ENCODE measurements around the gene STX3. TPM values are rescaled to one million over a fixed set of nuclear protein-coding genes. Genes with fewer than 3 reads are reported as not detected.

Gene STX3
- total and polyA plus RNA-seq, 4 donors: 3.3 to 8.5 (median 5.8) TPM

GRCh38 chr11:59706518-59707285 lies 48.5 kb upstream of the STX3 start:
- Histone ChIP-seq H3K9ac (ENCODE audit: low read depth in 1 of 2, low read length in 2 of 2) (no peak overlapping the region), H3K4me1 (ENCODE audit: control insufficient read depth in 4 of 4, insufficient read depth in 4 of 4, low read length in 3 of 4) (no peaks in the 10 kb centered on the region), H3K27ac (ENCODE audit: low read depth in 1 of 2, low read length in 2 of 2) (no peak overlapping the region), H3K36me3 (ENCODE audit: control insufficient read depth in 4 of 4, insufficient read depth in 3 of 4, low read depth in 1 of 4, low read length in 3 of 4) (no peaks in the 10 kb centered on the region), H3K27me3 (ENCODE audit: control insufficient read depth in 4 of 4, insufficient read depth in 4 of 4, low read length in 3 of 4) (no peaks in the 10 kb centered on the region), H3K9me3 (ENCODE audit: control insufficient read depth in 4 of 4, low read length in 3 of 4) (no peaks in the 10 kb centered on the region), H3K4me3 (ENCODE audit: low read depth in 1 of 3, low read length in 3 of 3) (no peak overlapping the region)
- TF ChIP-seq NR2F2 (IDR thresholded peaks at IDR 0.05) (no peak), YY1 (IDR thresholded peaks at IDR 0.05) (no peak), ZBTB33 (IDR thresholded peaks at IDR 0.05) (no peak), SP1 (IDR thresholded peaks at IDR 0.05) (no peak), JUND (IDR thresholded peaks at IDR 0.05) (no peak), TAF1 (conservative IDR thresholded peaks at IDR 0.05) (no peak), HNF4G (IDR thresholded peaks at IDR 0.05) (no peak), HNF4A (conservative IDR thresholded peaks at IDR 0.05) (no peak), REST (IDR thresholded peaks at IDR 0.05) (no peak), GABPA (IDR thresholded peaks at IDR 0.05 in 1 of 2, conservative IDR thresholded peaks at IDR 0.05 in 1 of 2) (no peak), FOXA1 (IDR thresholded peaks at IDR 0.05) (no peak), ATF3 (IDR thresholded peaks at IDR 0.05) (no peak)
- TF ChIP-seq, protein P1, sequence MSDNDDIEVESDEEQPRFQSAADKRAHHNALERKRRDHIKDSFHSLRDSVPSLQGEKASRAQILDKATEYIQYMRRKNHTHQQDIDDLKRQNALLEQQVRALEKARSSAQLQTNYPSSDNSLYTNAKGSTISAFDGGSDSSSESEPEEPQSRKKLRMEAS (IDR thresholded peaks at IDR 0.05): no peak
- DNase-seq (ENCODE audit: low spot score): no peak
- 77% methylated on average over 5 of the region's 5 CpGs for WGBS

- no peak for DNase-seq (ENCODE audit: low spot score)
- Histone ChIP-seq H3K27ac (ENCODE audit: low read depth in 1 of 2, low read length in 2 of 2) (no peak overlapping the region), H3K27me3 (ENCODE audit: control insufficient read depth in 4 of 4, insufficient read depth in 4 of 4, low read length in 3 of 4) (no peaks in the 10 kb centered on the region), H3K9ac (ENCODE audit: low read depth in 1 of 2, low read length in 2 of 2) (no peak overlapping the region), H3K4me3 (ENCODE audit: low read depth in 1 of 3, low read length in 3 of 3) (no peak overlapping the region), H3K9me3 (ENCODE audit: control insufficient read depth in 4 of 4, low read length in 3 of 4) (no peaks in the 10 kb centered on the region), H3K36me3 (ENCODE audit: control insufficient read depth in 4 of 4, insufficient read depth in 3 of 4, low read depth in 1 of 4, low read length in 3 of 4) (no peaks in the 10 kb centered on the region), H3K4me1 (ENCODE audit: control insufficient read depth in 4 of 4, insufficient read depth in 4 of 4, low read length in 3 of 4) (no peaks in the 10 kb centered on the region)
- 77% methylated on average over 1 of the region's 1 CpG for WGBS
- no peak for TF ChIP-seq ATF3 (IDR thresholded peaks at IDR 0.05)
- TF ChIP-seq ZBTB33 (IDR thresholded peaks at IDR 0.05): no peak
- no peak for TF ChIP-seq RXRA (IDR thresholded peaks at IDR 0.05)
- TF ChIP-seq REST (IDR thresholded peaks at IDR 0.05): no peak
- TF ChIP-seq FOXA1 (IDR thresholded peaks at IDR 0.05): no peak
- no peak for TF ChIP-seq CTCF (IDR thresholded peaks at IDR 0.05; ENCODE audit: low read depth, low read length, missing input control)
- TF ChIP-seq HNF4G (IDR thresholded peaks at IDR 0.05): no peak
- no peak for TF ChIP-seq NR2F2 (IDR thresholded peaks at IDR 0.05)
- TF ChIP-seq SP1 (IDR thresholded peaks at IDR 0.05): no peak
- TF ChIP-seq JUND (IDR thresholded peaks at IDR 0.05): no peak
- TF ChIP-seq EGR1 (IDR thresholded peaks at IDR 0.05; ENCODE audit: low read depth in 2 of 2): no peak
Measured at GRCh38 chr11:59707371-59707770, 47.8 kb upstream of the STX3 start.
